Neural cell (in vitro differentiated cells): ENCODE results near the gene RRBP1.

Experiments
- EP300 ChIP-seq: fragments of 450-650 bp; conservative IDR thresholded peaks from 2 replicates; pipeline ENCODE4 v1.6.1; 2014; ENCODE audit warnings: antibody characterized with exemption, mild to moderate bottlenecking, moderate library complexity; ENCODE audit not compliant: poor library complexity, severe bottlenecking
- POLR2AphosphoS5 ChIP-seq: IDR thresholded peaks from 2 replicates; pipeline ENCODE4 v1.6.1; 2012
- TF ChIP-seq, protein P1 (sequence below): fragments of 450-650 bp; IDR thresholded peaks from 2 replicates; pipeline ENCODE4 v1.5.1; 2014; ENCODE audit warnings: antibody characterized with exemption, mild to moderate bottlenecking, moderate library complexity; ENCODE audit not compliant: poor library complexity, severe bottlenecking

- TF ChIP-seq, protein P1, sequence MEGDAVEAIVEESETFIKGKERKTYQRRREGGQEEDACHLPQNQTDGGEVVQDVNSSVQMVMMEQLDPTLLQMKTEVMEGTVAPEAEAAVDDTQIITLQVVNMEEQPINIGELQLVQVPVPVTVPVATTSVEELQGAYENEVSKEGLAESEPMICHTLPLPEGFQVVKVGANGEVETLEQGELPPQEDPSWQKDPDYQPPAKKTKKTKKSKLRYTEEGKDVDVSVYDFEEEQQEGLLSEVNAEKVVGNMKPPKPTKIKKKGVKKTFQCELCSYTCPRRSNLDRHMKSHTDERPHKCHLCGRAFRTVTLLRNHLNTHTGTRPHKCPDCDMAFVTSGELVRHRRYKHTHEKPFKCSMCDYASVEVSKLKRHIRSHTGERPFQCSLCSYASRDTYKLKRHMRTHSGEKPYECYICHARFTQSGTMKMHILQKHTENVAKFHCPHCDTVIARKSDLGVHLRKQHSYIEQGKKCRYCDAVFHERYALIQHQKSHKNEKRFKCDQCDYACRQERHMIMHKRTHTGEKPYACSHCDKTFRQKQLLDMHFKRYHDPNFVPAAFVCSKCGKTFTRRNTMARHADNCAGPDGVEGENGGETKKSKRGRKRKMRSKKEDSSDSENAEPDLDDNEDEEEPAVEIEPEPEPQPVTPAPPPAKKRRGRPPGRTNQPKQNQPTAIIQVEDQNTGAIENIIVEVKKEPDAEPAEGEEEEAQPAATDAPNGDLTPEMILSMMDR, result no peak
- TF ChIP-seq POLR2AphosphoS5 (no peak), EP300 (no peak)
These were observed 11.0 kb downstream of the RRBP1 start for GRCh38 chr20:17671011-17671410.
